GM12864 (cell line): ENCODE data around the gene EIF4E1B.

ENCODE experiments used
- DNase-seq: peaks from one replicate; pipeline ENCODE4 v3.0.0-alpha.2; 2011; ENCODE audit warnings: low read depth
- H3K4me3 ChIP-seq: 2 replicates; pipeline ENCODE4 v1.5.1; 2011; ENCODE audit warnings: mild to moderate bottlenecking, low read depth, low read length, control low read depth
- CTCF ChIP-seq: IDR thresholded peaks from 2 replicates; pipeline ENCODE4 v1.5.1; 2011; ENCODE audit warnings: low read depth, mild to moderate bottlenecking, moderate library complexity, low read length, control low read depth, inconsistent platforms; ENCODE audit errors: missing control alignments

The EIF4E1B gene

DNA sequence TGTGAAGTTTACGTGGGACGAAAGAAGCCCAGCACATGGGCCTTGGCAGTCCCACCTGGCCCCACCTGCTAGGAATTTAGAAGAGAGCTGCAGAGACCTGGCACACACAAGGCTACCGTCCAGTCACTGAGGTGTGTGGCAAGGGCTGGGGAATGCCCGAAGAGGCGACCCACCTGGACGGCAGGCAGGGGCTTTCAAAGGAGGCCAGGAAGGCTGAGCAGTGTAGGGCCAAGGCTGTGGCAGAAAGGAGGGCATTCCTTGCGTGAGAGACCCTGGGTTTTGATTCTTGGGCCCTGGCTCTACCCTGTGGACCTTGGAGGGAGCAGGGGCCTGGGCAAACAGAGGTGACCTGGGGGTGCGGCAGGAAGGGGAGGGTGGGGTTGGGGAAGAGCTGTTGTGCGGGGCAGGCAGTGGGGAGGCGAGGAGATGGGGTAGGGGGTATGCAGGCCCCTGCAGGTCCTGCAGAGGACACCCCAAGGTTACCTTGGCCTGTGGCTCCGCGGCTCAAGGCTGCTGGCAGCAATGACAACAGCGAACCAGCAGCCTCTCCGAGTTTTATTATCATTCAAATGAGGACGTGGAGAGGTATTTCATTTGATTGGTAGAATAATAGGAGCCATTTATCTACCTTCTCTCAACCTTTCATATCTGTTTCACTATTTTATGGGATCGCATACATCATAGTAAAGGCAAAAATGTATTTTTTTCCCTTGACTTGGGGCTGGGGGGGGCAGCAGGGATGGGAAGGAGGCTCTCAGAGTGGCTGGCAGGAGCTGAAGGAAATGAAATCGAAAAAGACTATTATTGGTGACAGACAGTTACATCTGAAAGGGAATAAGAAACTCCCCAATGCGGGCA is 41.6 kb downstream of the EIF4E1B start:
- H3K4me3 ChIP-seq: no peak overlapping the region
- DNase-seq: no peak
- no peak for TF ChIP-seq CTCF

DNA sequence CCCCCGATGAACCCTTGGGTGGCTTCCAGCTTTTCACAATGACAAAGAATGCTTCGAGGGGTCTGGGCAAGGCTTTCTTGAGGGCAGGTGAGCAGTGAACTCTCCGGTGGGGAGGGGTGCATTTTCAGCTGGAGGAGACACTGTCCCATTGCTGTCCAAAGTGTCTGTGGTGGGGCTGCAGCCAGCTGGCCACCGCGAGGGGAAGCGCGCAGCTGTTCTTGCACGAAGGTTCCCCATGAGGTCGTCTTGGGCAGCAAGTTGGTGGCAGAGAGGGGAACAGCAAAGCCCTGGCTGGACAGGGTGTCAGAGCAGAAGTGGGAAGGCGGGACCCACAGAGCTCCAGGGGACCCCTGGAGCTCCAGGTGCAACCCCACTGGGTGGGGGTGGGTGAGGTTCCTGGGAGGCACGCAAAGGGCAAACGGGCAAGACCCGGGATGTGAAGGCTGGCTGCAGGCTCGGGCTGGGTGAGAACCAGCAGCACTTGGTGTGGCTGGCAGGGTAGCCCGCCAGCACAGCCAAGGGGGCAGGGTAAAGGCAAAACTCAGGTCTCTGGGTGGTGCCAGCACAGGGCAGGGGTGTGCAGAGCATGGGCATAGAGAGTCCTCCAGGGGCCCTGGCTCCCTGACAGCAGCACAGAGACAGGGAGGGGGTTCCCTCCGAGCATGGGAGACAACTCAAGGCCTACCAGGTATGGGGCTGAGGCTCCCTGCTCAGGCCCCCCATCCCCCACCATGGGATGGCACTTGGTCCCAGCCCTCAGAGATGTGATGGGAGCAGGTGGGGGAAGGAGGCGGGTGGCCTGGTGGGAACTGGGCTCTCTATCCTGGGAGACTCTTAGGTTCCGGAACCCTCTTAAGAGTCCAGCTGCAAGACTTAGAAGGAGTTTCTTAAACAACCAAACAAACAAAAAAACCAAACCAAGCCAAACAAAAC is 43.4 kb downstream of the EIF4E1B start:
- no peak for DNase-seq
- no peak for TF ChIP-seq CTCF
- no peak overlapping the region for H3K4me3 ChIP-seq

DNA sequence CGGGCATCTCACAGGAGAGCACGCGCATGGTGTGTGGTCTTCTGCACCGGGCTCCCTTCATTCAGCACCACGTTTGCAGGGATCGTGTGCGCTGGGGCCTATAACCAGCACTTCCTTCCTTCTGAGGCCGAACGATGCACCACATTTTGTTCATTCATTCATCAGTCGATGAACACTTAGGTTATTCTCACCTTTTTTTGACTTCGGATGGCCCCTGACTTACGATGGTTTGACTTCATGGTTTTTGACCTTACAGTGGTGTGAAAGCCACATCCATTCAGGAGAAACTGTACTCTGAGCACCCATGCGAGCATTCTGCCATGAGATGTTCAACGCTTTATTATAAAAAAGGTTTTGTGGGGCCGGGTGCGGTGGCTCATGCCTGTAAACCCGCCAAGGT is 44.3 kb downstream of the EIF4E1B start:
- H3K4me3 ChIP-seq: no peak overlapping the region
- no peak for DNase-seq
- TF ChIP-seq CTCF: no peak

DNA sequence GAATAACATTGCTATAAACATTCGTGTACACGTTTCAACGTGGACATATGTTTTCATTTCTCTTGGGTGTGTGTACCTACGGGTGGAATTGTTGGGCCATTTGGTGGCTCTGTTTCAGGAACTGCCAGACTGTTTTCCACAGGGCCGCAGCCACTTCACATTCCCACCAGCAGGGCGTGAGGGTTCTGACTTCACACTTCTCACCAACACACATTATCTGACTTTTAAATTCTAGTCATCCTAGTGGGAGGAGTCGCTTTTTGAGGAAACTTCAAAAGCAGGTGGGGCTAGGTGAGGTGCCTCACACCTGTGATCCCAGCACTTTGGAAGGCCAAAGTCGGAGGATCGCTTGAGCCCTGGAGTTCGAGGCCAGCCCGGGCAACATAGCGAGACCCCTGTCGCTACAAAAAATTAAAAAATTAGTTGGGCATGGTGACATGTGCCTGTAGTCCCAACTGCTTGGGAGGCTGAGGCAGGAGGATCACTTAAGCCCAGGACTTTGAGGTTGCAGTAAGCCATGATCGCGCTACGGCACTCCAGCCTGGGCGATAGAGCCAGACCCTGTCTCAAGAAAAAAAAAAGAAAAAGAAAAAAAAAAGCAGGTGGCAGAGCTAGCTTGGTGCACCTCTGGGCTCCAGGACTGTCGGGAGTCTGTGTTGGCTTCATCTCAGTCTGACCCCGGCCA is 45.3 kb downstream of the EIF4E1B start:
- DNase-seq: no peak

DNA sequence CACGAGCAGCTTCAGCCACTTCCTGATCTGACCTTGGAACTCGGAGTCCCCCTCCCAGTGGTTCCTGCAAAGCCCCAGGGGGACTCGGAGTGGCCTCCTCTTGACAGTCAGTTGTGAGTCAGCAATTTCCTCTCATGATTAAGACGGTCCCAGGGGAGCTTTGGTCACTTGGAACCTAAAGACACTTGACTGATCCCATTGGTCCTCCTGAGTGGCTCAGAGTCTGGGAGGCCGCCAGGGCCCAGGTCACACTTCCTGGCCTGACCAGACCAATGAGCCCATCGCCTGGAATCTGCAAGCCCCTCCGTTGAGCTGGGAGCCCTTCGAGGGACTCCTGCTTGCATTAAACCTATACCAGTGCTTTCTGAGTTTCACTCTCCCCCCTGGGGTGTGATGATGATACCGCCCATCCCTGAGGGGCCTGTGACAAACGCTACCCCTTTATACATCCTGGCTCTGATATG is 45.9 kb downstream of the EIF4E1B start:
- TF ChIP-seq CTCF: no peak
- DNase-seq: no peak

More for the DNA sequence above, 45.3 kb downstream of the EIF4E1B start:
- H3K4me3 ChIP-seq: no peak overlapping the region
- TF ChIP-seq CTCF: peak; percentile 38

GRCh38 chr5:176677209-176677939 is 46.9 kb downstream of the EIF4E1B start:
- no peak for TF ChIP-seq CTCF
- DNase-seq: no peak
- no peak overlapping the region for H3K4me3 ChIP-seq

More for the DNA sequence above, 45.9 kb downstream of the EIF4E1B start:
- no peak overlapping the region for H3K4me3 ChIP-seq
